SK-N-MC (cell line): ENCODE results near the gene IFIH1.

ENCODE experiments used
- DNase-seq: peaks from one replicate; pipeline ENCODE4 v3.0.0-alpha.2; 2011; ENCODE audit warnings: low read depth, low spot score
- H3K27ac ChIP-seq: fragments of 200-600 bp; sonication (generic); 2 replicates; pipeline ENCODE4 v1.5.1; 2016; ENCODE audit warnings: mixed run types
- H3K36me3 ChIP-seq: fragments of 200-600 bp; sonication (generic); 2 replicates; pipeline ENCODE4 v1.6.1; 2017; ENCODE audit warnings: antibody characterized with exemption, low read length, mixed read lengths; ENCODE audit not compliant: insufficient read depth
- H3K4me3 ChIP-seq: fragments of 200-600 bp; sonication (generic); 2 replicates; pipeline ENCODE4 v1.5.1; 2016
- H3K9ac ChIP-seq: fragments of 200-600 bp; sonication (generic); 2 replicates; pipeline ENCODE4 v1.8.0; 2017; ENCODE audit warnings: mixed run types, mixed read lengths; ENCODE audit not compliant: insufficient read length
- H3K9me3 ChIP-seq: fragments of 200-600 bp; sonication (generic); 2 replicates; pipeline ENCODE4 v1.6.1; 2017; ENCODE audit warnings: low read depth, mild to moderate bottlenecking, antibody characterized with exemption, low read length, moderate library complexity, mixed read lengths
- EZH2 ChIP-seq: fragments of 200-600 bp; sonication (generic); IDR thresholded peaks from one replicate; pipeline ENCODE4 v1.6.1; 2017; ENCODE audit warnings: antibody characterized with exemption
- FOXP2 ChIP-seq: optimal IDR thresholded peaks from 2 replicates; pipeline ENCODE3; 2011; ENCODE audit warnings: mild to moderate bottlenecking, moderate library complexity; ENCODE audit not compliant: insufficient read depth; ENCODE audit errors: extremely low read length, control extremely low read depth
- POLR2AphosphoS5 ChIP-seq: IDR thresholded peaks from 2 replicates; pipeline ENCODE4 v1.6.1; 2012; ENCODE audit warnings: mild to moderate bottlenecking, low read depth, low read length, borderline replicate concordance

IFIH1 gene

GRCh38 chr2:162277381-162277780 is 41.1 kb downstream of the IFIH1 start:
- DNase-seq, result no peak
- no peak overlapping the region for H3K4me3 ChIP-seq
- H3K27ac ChIP-seq, result no peak overlapping the region
- H3K9me3 ChIP-seq, result no peaks in the 10 kb centered on the region
- no peaks in the 10 kb centered on the region for H3K36me3 ChIP-seq
- TF ChIP-seq FOXP2 (no peak), POLR2AphosphoS5 (no peak), EZH2 (no peak)
- H3K9ac ChIP-seq, result no peak overlapping the region

- TF ChIP-seq FOXP2, result no peak
- TF ChIP-seq EZH2, result no peak
- TF ChIP-seq POLR2AphosphoS5, result no peak
- Histone ChIP-seq H3K4me3 (no peak overlapping the region), H3K36me3 (peaks cover 6% of the 10 kb centered on the region; the same call in 1 of the 2 replicates), H3K9ac (no peak overlapping the region), H3K27ac (no peak overlapping the region), H3K9me3 (no peaks in the 10 kb centered on the region)
- DNase-seq, result no peak
Observed at GRCh38 chr2:162267996-162268395, 50.5 kb downstream of the IFIH1 start.

- TF ChIP-seq EZH2, result no peak
- TF ChIP-seq POLR2AphosphoS5, result no peak
- TF ChIP-seq FOXP2, result no peak
- DNase-seq, result no peak
- no peak overlapping the region for H3K27ac ChIP-seq
- peaks cover 6% of the 10 kb centered on the region; the same call in 1 of the 2 replicates for H3K36me3 ChIP-seq
- H3K9me3 ChIP-seq, result no peaks in the 10 kb centered on the region
- no peak overlapping the region for H3K9ac ChIP-seq
- no peak overlapping the region for H3K4me3 ChIP-seq
Observed at GRCh38 chr2:162267496-162267895, 51.0 kb downstream of the IFIH1 start.

GRCh38 chr2:162266460-162266760 is 52.1 kb downstream of the IFIH1 start:
- DNase-seq, result no peak
- TF ChIP-seq FOXP2 (no peak), EZH2 (no peak), POLR2AphosphoS5 (no peak)
- no peak overlapping the region for H3K27ac ChIP-seq

GRCh38 chr2:162265666-162266459 is 52.6 kb downstream of the IFIH1 start:
- no peaks in the 10 kb centered on the region for H3K36me3 ChIP-seq
- no peak overlapping the region for H3K4me3 ChIP-seq
- TF ChIP-seq POLR2AphosphoS5 (no peak), FOXP2 (no peak), EZH2 (no peak)
- DNase-seq, result no peak
- no peak overlapping the region for H3K9ac ChIP-seq
- H3K27ac ChIP-seq, result no peak overlapping the region
- H3K9me3 ChIP-seq, result no peaks in the 10 kb centered on the region

More at GRCh38 chr2:162266460-162266760, 52.1 kb downstream of the IFIH1 start:
- Histone ChIP-seq H3K36me3 (no peaks in the 10 kb centered on the region), H3K9ac (no peak overlapping the region), H3K4me3 (no peak overlapping the region), H3K9me3 (no peaks in the 10 kb centered on the region)

GRCh38 chr2:162261032-162261945 is 57.2 kb downstream of the IFIH1 start:
- Histone ChIP-seq H3K36me3 (no peaks in the 10 kb centered on the region), H3K4me3 (no peak overlapping the region), H3K27ac (peak overlapping the region; percentile 19; the same call in 1 of the 2 replicates), H3K9ac (no peak overlapping the region), H3K9me3 (no peaks in the 10 kb centered on the region)
- no peak for DNase-seq
- TF ChIP-seq FOXP2 (no peak), POLR2AphosphoS5 (0 out of 2 replicates have a peak, but pooled peaks have one; percentile 47), EZH2 (no peak)

- Histone ChIP-seq H3K9me3 (no peaks in the 10 kb centered on the region; the same call in 1 of the 2 replicates), H3K27ac (no peak overlapping the region), H3K9ac (no peak overlapping the region), H3K4me3 (no peak overlapping the region), H3K36me3 (no peaks in the 10 kb centered on the region)
- TF ChIP-seq POLR2AphosphoS5 (no peak), FOXP2 (no peak), EZH2 (no peak)
- DNase-seq, result no peak
Observed at GRCh38 chr2:162258686-162259085, 59.8 kb downstream of the IFIH1 start.

- no peaks in the 10 kb centered on the region for H3K36me3 ChIP-seq
- H3K27ac ChIP-seq, result no peak overlapping the region
- TF ChIP-seq POLR2AphosphoS5, result no peak
- TF ChIP-seq FOXP2, result no peak
- TF ChIP-seq EZH2, result no peak
- H3K4me3 ChIP-seq, result no peak overlapping the region
- H3K9me3 ChIP-seq, result no peaks in the 10 kb centered on the region; the same call in 1 of the 2 replicates
- H3K9ac ChIP-seq, result no peak overlapping the region
- no peak for DNase-seq
Observed at GRCh38 chr2:162258169-162258568, 60.3 kb downstream of the IFIH1 start.
